ENCODE results near the gene TGFBR3L.

Gene TGFBR3L

GRCh38 chr19:7914598-7915045 lies at the start of gene TGFBR3L:
TSS of gene TGFBR3L (plus strand) at chr19:7914830.
- DNase-seq (ENCODE audit: low spot score) = no peak

DNA sequence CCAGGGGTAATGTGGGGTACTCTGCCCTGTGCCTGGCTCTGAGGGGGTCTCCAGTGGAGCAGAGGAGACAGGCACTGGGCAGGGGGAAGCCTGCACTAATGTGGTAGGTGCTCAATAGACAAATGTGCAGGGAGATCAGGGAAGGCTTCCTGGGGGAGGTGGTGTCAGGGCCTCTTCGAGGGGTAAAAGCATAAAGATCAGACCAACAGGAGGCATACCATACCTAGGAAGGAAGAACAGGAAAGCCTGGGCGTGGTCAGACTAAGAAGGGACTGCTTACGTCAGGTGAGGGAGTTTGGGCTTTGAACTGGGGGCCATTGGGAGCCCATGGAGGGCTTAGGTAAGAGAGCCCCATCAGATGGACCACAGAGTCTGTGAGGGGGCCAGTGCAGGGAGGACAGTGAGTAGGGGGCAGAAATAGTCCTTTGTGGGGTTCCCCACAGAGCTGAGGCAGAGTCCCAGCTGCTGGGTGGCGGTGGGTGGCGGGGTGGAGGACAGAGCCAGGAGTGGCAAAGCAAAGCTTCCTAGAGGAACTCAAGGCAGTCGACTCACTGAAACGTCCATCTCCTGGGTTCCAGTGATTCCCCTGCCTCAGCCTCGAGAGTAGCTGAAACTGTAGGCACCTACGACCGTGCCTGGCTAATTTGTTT lies 49.2 kb upstream of the TGFBR3L start:
- no peak for DNase-seq (ENCODE audit: low spot score)

DNA sequence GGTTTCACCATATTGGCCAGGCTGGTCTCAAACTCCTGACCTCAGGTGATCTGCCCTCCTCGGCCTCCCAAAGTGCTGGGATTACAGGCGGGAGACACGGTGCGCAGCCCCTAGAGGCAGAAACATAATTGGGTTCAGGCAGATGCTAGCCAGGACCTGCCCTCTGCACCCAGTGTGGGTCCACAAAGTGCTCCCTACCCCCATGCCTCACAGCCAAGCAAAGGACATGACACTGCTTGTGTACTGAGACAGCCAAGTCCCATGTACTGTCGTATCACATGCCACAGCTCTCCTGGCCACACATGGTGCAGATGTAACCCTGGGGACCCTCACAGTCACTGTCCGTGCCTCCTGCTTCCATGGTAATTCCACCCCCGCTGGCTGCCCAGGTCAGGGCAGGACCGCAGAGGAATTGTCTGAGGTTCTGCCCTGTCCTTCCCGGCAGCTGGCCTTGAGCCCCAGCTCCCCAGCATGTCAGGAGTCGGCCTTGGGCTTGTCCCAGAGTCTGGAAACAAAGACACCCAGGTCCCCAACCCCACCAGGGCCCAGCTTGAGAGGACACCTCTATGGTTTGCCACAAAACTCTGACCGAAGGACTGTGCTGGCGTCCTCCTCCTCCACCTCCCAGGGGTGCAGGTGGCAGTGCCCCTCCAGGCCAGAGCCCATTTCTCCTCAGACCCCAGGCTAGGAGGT lies 48.1 kb upstream of the TGFBR3L start:
- no peak for DNase-seq (ENCODE audit: low spot score)

DNA sequence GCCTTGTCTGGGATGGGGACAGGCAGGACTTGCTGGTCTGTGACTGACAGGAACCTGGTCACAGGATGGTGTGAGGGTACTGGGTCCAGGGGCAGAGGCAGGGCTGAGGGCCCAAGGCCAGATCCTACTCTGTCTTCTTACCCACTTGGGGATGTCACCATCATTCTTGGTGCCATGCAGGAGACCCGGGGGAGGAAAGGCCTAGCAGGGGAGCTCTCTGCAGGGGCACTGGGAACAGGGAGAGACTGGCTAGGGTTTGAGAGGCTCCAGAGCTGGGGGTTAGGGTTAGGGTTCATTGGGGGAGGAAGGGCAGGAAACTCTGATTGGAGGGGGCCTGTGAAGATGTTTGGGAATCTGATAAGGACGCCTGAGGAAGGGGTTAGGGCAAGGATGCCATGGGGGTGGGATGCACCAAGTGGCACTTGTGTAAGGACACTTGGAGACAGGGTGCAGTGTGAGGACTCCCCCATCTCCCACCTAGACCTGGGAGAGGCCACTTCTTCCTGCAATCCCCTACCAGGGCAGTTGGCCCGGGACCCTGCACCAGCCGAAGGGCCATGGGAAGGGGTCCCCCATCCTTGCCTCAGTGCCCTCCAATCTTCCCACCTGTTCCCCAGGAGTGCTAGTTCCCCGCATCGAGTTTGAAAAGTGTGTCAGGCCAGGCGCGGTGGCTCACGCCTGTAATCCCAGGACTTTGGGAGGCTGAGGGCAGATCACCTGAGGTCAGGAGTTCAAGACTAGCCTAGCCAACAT lies 47.4 kb upstream of the TGFBR3L start:
- DNase-seq (ENCODE audit: low spot score) = no peak

DNA sequence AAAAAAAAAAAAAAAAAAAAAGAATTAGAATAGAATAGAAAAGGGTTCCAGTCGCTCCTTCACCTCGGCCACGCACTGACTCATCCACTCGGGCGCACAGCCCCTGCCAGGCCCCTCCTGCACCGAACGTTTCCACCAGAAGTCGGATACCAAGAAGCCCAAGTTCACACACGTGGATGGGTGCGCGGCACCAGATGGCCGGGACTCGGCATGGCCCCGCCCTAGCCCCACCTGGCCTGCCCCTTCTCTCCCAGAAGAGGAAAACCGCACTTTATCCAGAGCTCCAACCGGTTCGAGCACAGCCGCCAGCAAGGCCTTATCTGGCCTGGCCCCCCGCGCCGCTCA lies 46.3 kb upstream of the TGFBR3L start:
- no peak for DNase-seq (ENCODE audit: low spot score)

GRCh38 chr19:7868671-7869452 lies 45.8 kb upstream of the TGFBR3L start:
- DNase-seq (ENCODE audit: low spot score) = peak; percentile 88

DNA sequence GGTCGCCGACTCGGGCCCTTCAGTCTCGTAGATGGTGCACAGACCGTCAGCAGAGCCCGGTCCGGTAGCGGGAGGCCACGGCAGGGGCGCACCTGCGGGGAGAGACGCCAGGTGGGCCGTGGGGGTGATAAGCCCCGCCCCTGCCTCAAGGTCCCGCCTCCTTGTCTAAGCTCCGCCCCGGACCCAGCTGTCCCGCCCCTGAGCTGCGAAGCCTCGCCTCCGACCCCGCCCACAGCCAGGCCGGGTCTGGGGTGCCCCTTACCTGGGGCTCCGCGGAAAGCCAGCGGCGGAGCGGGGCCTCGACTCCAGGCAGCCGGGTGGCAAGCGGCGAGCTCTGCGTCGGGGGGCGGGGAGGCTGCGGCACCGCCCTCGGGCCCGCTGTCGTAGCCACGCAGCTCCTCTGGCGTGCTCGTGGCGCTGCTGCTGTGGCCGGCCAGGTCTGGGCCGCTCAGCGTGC lies 45.1 kb upstream of the TGFBR3L start:
- DNase-seq (ENCODE audit: low spot score) = peak; percentile 77

- no peak for DNase-seq (ENCODE audit: low spot score)
These were observed 44.6 kb upstream of the TGFBR3L start for GRCh38 chr19:7869910-7870511.

DNA sequence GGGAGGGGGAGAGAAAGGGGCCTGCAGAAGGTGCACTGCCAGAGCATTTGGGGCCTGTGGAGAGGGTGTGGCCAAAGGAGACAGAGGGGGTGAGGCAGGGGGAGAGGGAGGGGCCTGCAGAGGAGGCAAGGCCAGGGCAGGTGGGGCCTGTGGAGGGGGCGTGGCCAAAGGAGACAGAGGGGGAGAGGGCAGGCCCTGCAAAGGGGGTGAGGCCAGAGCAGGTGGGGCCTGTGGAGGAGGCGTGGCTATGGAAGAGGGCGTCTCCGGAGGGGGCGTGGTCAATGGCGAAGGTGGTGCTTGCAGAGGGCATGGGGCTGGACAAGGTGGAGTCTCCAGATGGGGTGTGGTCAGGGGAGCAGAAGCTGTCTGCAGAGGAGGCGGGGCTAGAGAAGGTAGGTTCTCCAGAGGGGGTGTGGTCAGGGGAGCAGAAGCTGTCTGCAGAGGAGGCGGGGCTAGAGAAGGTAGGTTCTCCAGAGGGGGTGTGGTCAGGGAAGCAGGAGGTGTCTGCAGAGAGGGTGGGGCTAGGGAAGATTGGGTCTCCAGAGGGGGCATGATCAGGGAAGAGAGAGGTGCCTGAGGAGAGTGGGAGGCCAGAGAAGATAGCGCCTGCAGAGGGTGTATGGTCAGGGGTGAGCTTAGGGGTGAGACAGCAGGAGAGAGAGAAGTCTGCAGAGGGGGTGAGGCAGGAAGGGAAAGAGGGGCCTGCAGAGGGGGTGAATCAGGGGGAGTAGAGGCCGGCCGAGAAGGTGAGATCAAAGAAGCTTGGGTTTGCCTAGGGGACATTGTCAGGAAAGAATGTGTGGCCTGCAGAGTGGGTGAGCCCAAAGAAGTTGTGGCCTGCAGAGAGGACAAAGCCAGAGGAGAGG lies 43.8 kb upstream of the TGFBR3L start:
- DNase-seq (ENCODE audit: low spot score) = no peak

DNA sequence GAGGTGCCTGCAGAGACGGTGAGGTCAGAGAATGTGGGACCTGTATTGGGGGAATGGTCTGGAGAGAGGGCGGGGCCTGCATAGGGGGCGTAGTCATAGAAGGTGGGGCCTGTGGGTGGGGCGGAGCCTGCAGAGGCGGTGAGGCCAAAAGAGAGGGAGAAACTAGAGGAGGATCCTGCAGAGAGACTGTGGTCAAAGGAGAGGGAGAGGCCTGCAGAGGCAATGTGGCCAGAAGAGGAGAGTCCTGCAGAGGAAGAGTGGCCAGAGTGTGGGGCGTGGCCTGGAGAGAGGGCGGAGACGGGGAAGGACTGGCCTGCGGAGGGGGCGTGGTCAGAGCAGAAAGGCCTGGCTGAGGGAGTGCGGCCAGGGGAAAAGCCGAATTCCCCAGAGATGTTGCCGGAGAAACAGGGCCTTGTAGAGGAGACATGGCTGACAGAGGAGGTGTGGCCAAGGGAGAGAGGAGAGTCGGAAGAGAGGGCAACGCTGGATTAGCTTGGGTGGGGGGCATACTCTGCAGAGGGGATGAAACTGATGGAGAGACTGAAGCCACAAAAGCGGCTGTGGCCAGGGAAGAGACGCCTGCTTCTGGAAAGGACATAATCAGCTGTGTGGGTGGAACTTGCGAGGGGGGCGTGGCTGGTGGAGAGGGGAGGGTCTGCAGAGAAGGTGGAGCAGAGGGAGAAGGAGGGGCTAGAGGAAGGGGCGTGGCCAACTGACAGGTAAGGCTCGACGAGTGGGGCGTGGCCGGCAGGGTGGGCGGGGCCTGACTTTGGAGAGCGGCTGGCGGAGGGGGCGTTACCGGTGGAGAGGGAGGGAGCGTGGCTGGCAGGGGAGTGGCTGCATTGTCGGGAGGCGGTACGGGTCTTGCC lies 43.0 kb upstream of the TGFBR3L start:
- DNase-seq (ENCODE audit: low spot score) = peak; percentile 95

- no peak for DNase-seq (ENCODE audit: low spot score)
These were observed 42.1 kb upstream of the TGFBR3L start for GRCh38 chr19:7872306-7873204.

GRCh38 chr19:7873304-7874075 lies 41.1 kb upstream of the TGFBR3L start:
- no peak for DNase-seq (ENCODE audit: low spot score)

DNA sequence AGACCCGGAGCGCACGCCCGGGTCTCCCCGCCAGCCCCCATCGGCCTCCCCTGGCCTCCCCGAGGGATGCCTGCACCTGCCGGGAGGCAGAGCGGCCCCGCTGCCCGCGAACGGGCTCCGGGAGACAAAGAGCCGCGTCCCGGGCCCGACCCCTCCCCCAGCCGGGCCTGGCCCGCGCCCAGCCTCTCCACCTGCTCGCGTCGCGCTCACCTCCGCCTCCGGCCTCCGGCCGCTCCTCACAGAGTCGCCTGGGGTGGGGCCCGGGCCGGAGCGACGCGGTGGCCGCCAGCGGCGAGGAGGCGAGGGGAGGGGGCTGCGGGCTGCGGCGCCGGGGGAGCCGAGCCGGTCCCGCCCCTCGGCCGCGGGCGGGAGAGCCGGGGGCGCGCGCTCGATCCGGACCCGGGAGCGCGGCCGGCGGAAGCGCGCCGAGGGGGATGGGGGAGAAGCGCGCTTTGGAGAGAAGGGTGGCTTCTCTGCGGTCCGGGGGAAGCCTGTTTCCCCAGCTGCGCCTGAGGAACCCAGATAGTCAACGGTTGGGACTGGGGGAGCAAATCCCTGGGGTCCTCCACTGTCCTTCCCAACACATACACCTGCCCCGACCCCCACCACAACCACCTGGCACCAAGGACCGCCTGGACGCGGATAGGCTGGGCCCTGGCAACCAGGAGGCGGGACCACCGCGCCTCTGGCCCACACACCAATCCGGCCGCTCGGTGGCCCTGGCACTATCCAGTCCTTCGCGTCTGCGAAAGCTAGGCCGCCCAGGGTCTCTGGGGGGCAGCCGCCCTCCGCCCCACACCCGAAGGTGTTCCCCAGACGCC lies 40.3 kb upstream of the TGFBR3L start, which contains the start of gene PRR36:
Gene PRR36 (minus strand): TSS at position 315 of the 821 bp plus-strand sequence. CDS start 701 bp downstream, outside the sequence.
- DNase-seq (ENCODE audit: low spot score) = peak; percentile 56

GRCh38 chr19:7874897-7875273 lies 39.7 kb upstream of the TGFBR3L start:
- no peak for DNase-seq (ENCODE audit: low spot score)

GRCh38 chr19:7877249-7877836 lies 37.3 kb upstream of the TGFBR3L start:
- no peak for DNase-seq (ENCODE audit: low spot score)

DNA sequence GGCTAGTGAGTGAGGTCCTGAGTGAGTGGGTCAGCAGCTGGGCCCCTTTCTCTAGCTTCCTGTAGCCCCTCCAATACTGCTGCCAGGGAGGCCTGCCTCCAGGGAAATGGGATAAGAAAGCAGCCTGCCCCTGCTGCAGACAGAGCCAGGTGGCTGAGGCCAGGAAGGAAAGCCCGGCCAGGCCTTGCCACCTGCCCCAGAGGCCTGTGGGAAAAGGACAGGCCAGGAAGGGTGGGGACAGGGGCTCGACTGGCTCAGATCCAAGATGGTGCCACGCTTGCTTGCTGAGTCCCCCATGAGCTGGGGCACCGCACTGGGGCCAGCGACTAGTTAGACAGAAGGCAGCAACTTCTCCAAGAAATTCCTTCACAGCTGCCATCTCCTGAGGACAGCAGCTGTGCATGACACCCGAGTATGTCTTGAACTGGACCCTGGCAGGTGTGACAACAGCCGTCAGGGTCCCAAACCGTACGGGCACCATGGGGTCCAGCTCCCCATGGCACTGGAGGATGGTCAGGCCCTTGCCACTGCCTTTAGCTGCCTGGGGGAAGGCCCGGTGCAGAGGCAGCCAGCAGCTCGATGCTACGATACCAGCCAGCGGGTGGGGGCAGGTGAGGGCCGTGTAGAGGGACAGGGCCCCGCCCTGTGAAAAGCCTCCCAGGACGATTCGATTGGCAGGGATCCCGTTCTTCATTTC lies 35.4 kb upstream of the TGFBR3L start:
- DNase-seq (ENCODE audit: low spot score) = no peak
